ENCODE data around the gene RIN3.

DNA sequence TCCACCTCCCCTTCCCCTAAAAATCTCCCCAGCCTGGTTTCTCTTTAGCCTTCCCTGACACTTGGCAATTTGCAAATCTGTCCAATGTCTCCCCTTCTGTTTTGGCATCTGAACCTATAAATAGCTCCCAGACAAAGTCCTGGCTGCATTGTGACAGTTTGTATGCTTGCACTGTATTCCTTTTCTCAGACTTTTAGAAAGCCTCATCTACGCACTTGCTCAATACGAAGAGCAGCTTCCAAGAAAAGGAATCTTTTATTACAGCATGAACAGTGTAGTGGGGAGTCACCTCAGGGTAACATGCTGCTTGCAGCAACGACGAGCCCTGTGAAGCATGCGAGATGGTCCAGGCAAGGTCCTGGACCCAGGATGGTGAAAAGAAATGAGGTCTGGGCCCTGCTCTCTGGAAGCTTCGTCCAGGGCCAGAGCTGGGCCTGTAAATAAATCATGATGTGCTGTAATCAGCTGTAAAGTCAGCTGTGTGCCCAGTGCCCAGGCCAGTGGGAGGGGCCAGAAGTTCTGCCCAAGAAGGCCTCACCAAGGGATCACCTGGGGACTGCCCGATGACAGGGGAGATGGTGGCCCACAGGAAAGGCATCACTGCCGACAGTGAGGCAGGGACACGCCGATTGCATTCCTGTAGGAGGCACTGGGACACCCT, 88.3 kb downstream of the RIN3 start:
- TF ChIP-seq EZH2 (IDR thresholded peaks at IDR 0.05) (no peak), EZH2phosphoT487 (IDR thresholded peaks at IDR 0.05) (no peak)
- TF ChIP-seq, protein P1, sequence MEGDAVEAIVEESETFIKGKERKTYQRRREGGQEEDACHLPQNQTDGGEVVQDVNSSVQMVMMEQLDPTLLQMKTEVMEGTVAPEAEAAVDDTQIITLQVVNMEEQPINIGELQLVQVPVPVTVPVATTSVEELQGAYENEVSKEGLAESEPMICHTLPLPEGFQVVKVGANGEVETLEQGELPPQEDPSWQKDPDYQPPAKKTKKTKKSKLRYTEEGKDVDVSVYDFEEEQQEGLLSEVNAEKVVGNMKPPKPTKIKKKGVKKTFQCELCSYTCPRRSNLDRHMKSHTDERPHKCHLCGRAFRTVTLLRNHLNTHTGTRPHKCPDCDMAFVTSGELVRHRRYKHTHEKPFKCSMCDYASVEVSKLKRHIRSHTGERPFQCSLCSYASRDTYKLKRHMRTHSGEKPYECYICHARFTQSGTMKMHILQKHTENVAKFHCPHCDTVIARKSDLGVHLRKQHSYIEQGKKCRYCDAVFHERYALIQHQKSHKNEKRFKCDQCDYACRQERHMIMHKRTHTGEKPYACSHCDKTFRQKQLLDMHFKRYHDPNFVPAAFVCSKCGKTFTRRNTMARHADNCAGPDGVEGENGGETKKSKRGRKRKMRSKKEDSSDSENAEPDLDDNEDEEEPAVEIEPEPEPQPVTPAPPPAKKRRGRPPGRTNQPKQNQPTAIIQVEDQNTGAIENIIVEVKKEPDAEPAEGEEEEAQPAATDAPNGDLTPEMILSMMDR (IDR thresholded peaks at IDR 0.05) = no peak

Data from neural progenitor cell (in vitro differentiated cells).